Endothelial cell of umbilical vein (primary cell): ENCODE measurements around the gene LIN54.

Source experiments
- POLR2A ChIP-seq: IDR thresholded peaks from 2 replicates; pipeline ENCODE4 v1.6.1; 2012; ENCODE audit warnings: low read depth, mild to moderate bottlenecking, control low read depth, low read length
- POLR2AphosphoS5 ChIP-seq: IDR thresholded peaks from 2 replicates; pipeline ENCODE4 v1.6.1; 2012; ENCODE audit warnings: low read depth, mild to moderate bottlenecking, control low read depth, low read length, moderate library complexity; ENCODE audit not compliant: insufficient read depth

GRCh38 chr4:82903737-82904136 is 106.9 kb downstream of the LIN54 start:
- no peak for TF ChIP-seq POLR2A
- TF ChIP-seq POLR2AphosphoS5 = no peak
